Duodenal mucosa (tissue), 2 donors: ENCODE results near the gene KIF5C.

ENCODE experiments used
- H3K27ac ChIP-seq: one replicate; pipeline ENCODE4 v1.7.0; 2013; ENCODE audit warnings: low read depth, low read length
- H3K27me3 ChIP-seq, 2 donors: one replicate each; pipeline ENCODE4 v1.7.0; 2013; ENCODE audit warnings: low read length in 2 of 2, control low read depth in 1 of 2; ENCODE audit not compliant: insufficient read depth in 2 of 2, control insufficient read depth in 1 of 2
- H3K36me3 ChIP-seq, 2 donors: one replicate each; pipeline ENCODE4 v1.7.0; 2013; ENCODE audit warnings: low read length in 2 of 2, control low read depth in 1 of 2; ENCODE audit not compliant: insufficient read depth in 2 of 2, control insufficient read depth in 1 of 2
- H3K4me1 ChIP-seq, 2 donors: one replicate each; pipeline ENCODE4 v1.7.0; 2013; ENCODE audit warnings: low read length in 2 of 2, control low read depth in 1 of 2; ENCODE audit not compliant: insufficient read depth in 2 of 2, control insufficient read depth in 1 of 2
- H3K4me3 ChIP-seq, 2 donors: one replicate each; pipeline ENCODE4 v1.7.0; 2013; ENCODE audit warnings: low read length in 2 of 2, low read depth in 1 of 2
- H3K9ac ChIP-seq, 2 donors: one replicate each; pipeline ENCODE4 v1.7.0; 2013; ENCODE audit warnings: low read length in 2 of 2, low read depth in 1 of 2
- H3K9me3 ChIP-seq, 2 donors: one replicate each; pipeline ENCODE4 v1.7.0; 2013; ENCODE audit warnings: low read length in 2 of 2, control low read depth in 1 of 2; ENCODE audit not compliant: control insufficient read depth in 1 of 2

KIF5C gene

DNA sequence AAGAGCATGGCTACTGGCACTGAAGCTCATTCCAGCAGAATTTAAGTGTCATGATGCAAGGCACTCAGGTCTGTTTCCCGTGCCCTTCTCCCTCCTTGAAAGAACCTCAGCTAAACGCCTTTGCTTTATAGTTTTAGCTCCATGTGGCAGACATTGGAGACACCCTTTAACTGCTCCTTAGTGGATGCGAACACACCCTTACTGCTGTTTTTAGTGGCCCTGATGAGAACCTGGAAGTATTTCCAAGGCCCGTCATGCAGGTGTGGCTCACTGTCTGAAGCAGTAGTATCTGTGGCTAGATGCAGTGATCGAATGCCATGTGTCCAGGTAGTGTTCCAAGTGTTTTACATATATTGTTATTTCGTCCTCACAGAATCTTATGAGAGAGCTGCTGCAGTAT lies 28.3 kb downstream of the KIF5C start:
- Histone ChIP-seq H3K4me3 (no peak overlapping the region), H3K27me3 (peaks cover 0 to 5% of the 10 kb centered on the region in 2 donors), H3K9ac (no peak overlapping the region), H3K4me1 (no peaks in the 10 kb centered on the region), H3K27ac (no peak overlapping the region), H3K9me3 (no peaks in the 10 kb centered on the region), H3K36me3 (no peaks in the 10 kb centered on the region)

DNA sequence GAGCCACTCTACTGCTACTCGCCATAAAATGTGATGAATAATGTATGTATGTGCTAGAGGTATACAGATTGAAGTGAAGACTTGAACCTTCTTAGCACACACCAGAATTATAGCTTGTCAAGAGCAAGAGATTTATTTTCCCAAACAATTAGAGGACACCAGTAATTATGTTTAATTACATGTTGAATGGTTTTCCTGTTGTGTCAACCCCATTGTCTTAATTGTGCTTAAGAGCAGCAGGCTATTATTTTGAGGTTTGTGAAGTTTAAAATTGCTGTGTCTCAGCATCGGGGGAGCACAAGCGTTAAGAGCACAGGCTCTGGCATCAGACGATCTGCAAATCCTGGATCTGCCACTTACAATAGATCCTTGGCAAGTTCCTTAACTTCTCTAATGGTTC lies 29.0 kb downstream of the KIF5C start:
- Histone ChIP-seq H3K27me3 (peaks cover 0 to 5% of the 10 kb centered on the region in 2 donors), H3K27ac (no peak overlapping the region), H3K4me3 (no peak overlapping the region), H3K9ac (no peak overlapping the region), H3K4me1 (no peaks in the 10 kb centered on the region), H3K36me3 (no peaks in the 10 kb centered on the region), H3K9me3 (no peaks in the 10 kb centered on the region)

DNA sequence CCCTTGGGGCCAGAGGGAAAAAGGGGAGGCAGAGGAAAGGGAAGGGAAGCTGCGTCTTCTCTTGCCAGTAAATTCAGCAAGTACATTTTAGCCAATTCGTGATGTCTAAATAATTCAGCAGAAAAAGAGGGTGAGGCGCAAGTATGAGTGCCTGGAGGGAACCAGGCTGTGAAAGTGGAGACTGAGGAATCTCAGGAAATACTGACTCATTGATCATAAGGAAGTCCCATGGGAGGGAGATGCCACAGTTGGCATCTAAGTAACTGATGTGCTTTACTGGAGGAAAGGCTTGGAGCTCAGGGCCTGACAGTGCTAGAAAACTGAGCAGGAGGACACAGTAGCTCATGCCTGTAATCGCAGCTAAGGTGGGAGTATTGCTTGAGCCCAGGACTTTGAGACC lies 31.1 kb downstream of the KIF5C start:
- no peak overlapping the region for H3K4me3 ChIP-seq
- no peak overlapping the region for H3K27ac ChIP-seq
- H3K36me3 ChIP-seq = no peaks in the 10 kb centered on the region
- peaks cover 0 to 9% of the 10 kb centered on the region in 2 donors for H3K27me3 ChIP-seq
- no peaks in the 10 kb centered on the region for H3K4me1 ChIP-seq
- no peak overlapping the region for H3K9ac ChIP-seq
- H3K9me3 ChIP-seq = no peaks in the 10 kb centered on the region

- Histone ChIP-seq H3K36me3 (no peaks in the 10 kb centered on the region), H3K27ac (no peak overlapping the region), H3K4me3 (no peak overlapping the region), H3K27me3 (peaks cover 0 to 9% of the 10 kb centered on the region in 2 donors), H3K9ac (no peak overlapping the region), H3K4me1 (no peaks in the 10 kb centered on the region), H3K9me3 (no peaks in the 10 kb centered on the region)
Measured at GRCh38 chr2:148907085-148907785, 32.2 kb downstream of the KIF5C start.

DNA sequence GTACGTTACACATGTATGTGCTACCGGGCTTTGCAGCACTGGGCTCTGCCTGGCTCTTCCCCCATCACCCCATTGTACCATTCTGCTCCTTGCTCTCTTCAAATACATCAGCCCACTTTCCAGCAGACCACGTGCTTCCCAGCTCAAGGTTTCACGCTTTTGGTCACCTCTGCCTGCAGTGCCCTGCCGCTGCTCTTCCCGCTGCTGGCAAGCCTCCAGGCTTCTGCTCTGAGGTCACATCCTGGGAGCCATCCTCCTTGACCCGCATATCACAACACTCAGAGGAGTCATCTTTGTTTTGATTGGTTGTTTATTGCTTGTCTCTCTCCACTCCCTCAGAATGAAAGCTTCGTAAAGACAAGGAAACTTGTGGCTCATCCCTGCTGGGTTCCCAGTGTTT lies 34.1 kb downstream of the KIF5C start:
- Histone ChIP-seq H3K36me3 (no peaks in the 10 kb centered on the region), H3K4me3 (no peak overlapping the region), H3K9me3 (no peaks in the 10 kb centered on the region), H3K27me3 (peaks cover 0 to 5% of the 10 kb centered on the region in 2 donors), H3K27ac (no peak overlapping the region), H3K4me1 (no peaks in the 10 kb centered on the region), H3K9ac (no peak overlapping the region)

GRCh38 chr2:148913061-148913460 lies 38.0 kb downstream of the KIF5C start:
- peaks cover 0 to under 1% of the 10 kb centered on the region in 2 donors for H3K9me3 ChIP-seq
- H3K4me3 ChIP-seq = no peak overlapping the region
- H3K27me3 ChIP-seq = peaks cover 0 to 4% of the 10 kb centered on the region in 2 donors
- no peak overlapping the region for H3K9ac ChIP-seq
- no peaks in the 10 kb centered on the region for H3K4me1 ChIP-seq
- no peak overlapping the region for H3K27ac ChIP-seq
- no peaks in the 10 kb centered on the region for H3K36me3 ChIP-seq

GRCh38 chr2:148913492-148913891 lies 38.5 kb downstream of the KIF5C start:
- no peak overlapping the region for H3K4me3 ChIP-seq
- H3K36me3 ChIP-seq = no peaks in the 10 kb centered on the region

DNA sequence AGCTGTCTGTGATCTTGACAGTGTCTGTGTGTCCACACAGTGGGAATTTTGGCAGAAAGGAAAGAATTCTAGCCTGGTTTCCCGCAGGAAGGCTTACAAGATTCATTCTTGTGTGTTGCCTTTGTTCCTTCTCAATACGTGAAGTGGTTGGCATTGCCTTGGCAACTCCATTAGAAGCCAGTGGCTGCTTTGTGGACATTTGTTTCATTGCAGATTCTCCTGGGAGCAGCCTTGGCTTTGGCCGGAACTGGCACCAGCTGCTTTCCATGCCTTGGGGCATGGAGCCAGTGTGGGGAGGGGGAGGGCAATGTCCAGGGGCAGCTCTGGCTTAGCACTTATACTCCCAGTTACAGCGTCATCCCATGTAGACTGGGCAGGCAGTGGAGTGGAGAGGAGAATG lies 39.4 kb downstream of the KIF5C start:
- peaks cover 5 to 10% of the 10 kb centered on the region in 2 donors for H3K9me3 ChIP-seq
- H3K9ac ChIP-seq = no peak overlapping the region
- H3K4me3 ChIP-seq = no peak overlapping the region
- no peak overlapping the region for H3K27ac ChIP-seq
- H3K36me3 ChIP-seq = no peaks in the 10 kb centered on the region
- H3K27me3 ChIP-seq = peaks cover 0 to 4% of the 10 kb centered on the region in 2 donors
- H3K4me1 ChIP-seq = no peaks in the 10 kb centered on the region

More at GRCh38 chr2:148913492-148913891, 38.5 kb downstream of the KIF5C start:
- H3K27ac ChIP-seq = no peak overlapping the region
- no peak overlapping the region for H3K9ac ChIP-seq
- H3K27me3 ChIP-seq = peaks cover 0 to 4% of the 10 kb centered on the region in 2 donors
- H3K9me3 ChIP-seq = peaks cover 0 to 5% of the 10 kb centered on the region in 2 donors
- H3K4me1 ChIP-seq = no peaks in the 10 kb centered on the region

- Histone ChIP-seq H3K9me3 (peaks cover 5 to 10% of the 10 kb centered on the region in 2 donors), H3K4me3 (no peak overlapping the region), H3K4me1 (no peaks in the 10 kb centered on the region), H3K36me3 (no peaks in the 10 kb centered on the region), H3K9ac (no peak overlapping the region), H3K27me3 (no peaks in the 10 kb centered on the region), H3K27ac (no peak overlapping the region)
Measured at GRCh38 chr2:148917431-148917830, 42.4 kb downstream of the KIF5C start.

DNA sequence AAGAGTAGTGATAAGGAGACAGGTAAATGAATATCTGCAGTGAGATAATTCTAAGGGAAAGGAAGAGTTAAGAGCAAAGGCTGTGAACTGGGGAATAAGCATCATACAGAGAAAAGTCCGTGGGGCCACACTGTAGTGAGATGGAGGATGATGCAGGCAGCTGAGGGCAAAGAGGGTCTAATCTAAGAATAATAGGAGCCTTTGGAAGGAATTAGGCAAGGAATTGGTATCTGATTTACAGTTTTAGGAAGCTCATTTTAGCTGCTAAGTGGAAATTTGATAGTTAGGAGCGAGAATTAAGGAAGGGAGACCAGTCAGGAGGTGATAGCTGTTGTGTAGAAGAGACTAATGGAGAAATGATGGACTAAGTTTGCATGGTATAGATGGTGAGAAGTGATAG lies 43.5 kb downstream of the KIF5C start:
- H3K9me3 ChIP-seq = peaks cover 5 to 10% of the 10 kb centered on the region in 2 donors
- H3K4me1 ChIP-seq = no peaks in the 10 kb centered on the region
- H3K27me3 ChIP-seq = no peaks in the 10 kb centered on the region
- H3K27ac ChIP-seq = no peak overlapping the region
- H3K9ac ChIP-seq = no peak overlapping the region
- no peak overlapping the region for H3K4me3 ChIP-seq
- H3K36me3 ChIP-seq = no peaks in the 10 kb centered on the region
